Measurements from ENCODE around the gene MAP3K7CL.

Gene MAP3K7CL

GRCh38 chr21:29190923-29191331 lies 60.5 kb downstream of the MAP3K7CL start:
- DNase-seq (ENCODE audit: low read depth), result peak; percentile 70
- H3K4me3 ChIP-seq (ENCODE audit: low read length), result no peak overlapping the region
- TF ChIP-seq CTCF (IDR thresholded peaks at IDR 0.05; ENCODE audit: insufficient read depth, low read depth, low read length, missing control alignments), result no peak

- no peak for TF ChIP-seq CTCF (IDR thresholded peaks at IDR 0.05; ENCODE audit: insufficient read depth, low read depth, low read length, missing control alignments)
- no peak overlapping the region for H3K4me3 ChIP-seq (ENCODE audit: low read length)
- no peak for DNase-seq (ENCODE audit: low read depth)
These were observed 62.6 kb downstream of the MAP3K7CL start for GRCh38 chr21:29193072-29193471.

GRCh38 chr21:29193901-29194300 lies 63.5 kb downstream of the MAP3K7CL start:
- no peak for DNase-seq (ENCODE audit: low read depth)
- no peak for TF ChIP-seq CTCF (IDR thresholded peaks at IDR 0.05; ENCODE audit: insufficient read depth, low read depth, low read length, missing control alignments)
- H3K4me3 ChIP-seq (ENCODE audit: low read length), result no peak overlapping the region

- H3K4me3 ChIP-seq (ENCODE audit: low read length), result no peak overlapping the region
- no peak for TF ChIP-seq CTCF (IDR thresholded peaks at IDR 0.05; ENCODE audit: insufficient read depth, low read depth, low read length, missing control alignments)
- DNase-seq (ENCODE audit: low read depth), result no peak
These were observed 63.9 kb downstream of the MAP3K7CL start for GRCh38 chr21:29194342-29194741.

- DNase-seq (ENCODE audit: low read depth), result no peak
- H3K4me3 ChIP-seq (ENCODE audit: low read length), result no peak overlapping the region
These were observed 64.4 kb downstream of the MAP3K7CL start for GRCh38 chr21:29194847-29195246.

GRCh38 chr21:29195981-29196669 lies 65.7 kb downstream of the MAP3K7CL start:
- no peak overlapping the region for H3K4me3 ChIP-seq (ENCODE audit: low read length)
- DNase-seq (ENCODE audit: low read depth), result peak; percentile 94
- TF ChIP-seq CTCF (IDR thresholded peaks at IDR 0.05; ENCODE audit: insufficient read depth, low read depth, low read length, missing control alignments), result peak; percentile 32

More at GRCh38 chr21:29194847-29195246, 64.4 kb downstream of the MAP3K7CL start:
- no peak for TF ChIP-seq CTCF (IDR thresholded peaks at IDR 0.05; ENCODE audit: insufficient read depth, low read depth, low read length, missing control alignments)

GRCh38 chr21:29196670-29197191 lies 66.3 kb downstream of the MAP3K7CL start:
- no peak overlapping the region for H3K4me3 ChIP-seq (ENCODE audit: low read length)
- DNase-seq (ENCODE audit: low read depth), result no peak
- no peak for TF ChIP-seq CTCF (IDR thresholded peaks at IDR 0.05; ENCODE audit: insufficient read depth, low read depth, low read length, missing control alignments)
